K562 (cell line): ENCODE measurements around the gene C16orf89. TPM values are rescaled to one million over a fixed set of nuclear protein-coding genes. Genes with fewer than 3 reads are reported as not detected.
A peak's percentile ranks its signal among the peaks of the same experiment; 100 is the strongest.

Source experiments
- ATAC-seq: fragments of 200-7000 bp; cut with Tn5 transposase; 3 replicates; pipeline ENCODE4 v1.9.1; 2020; ENCODE audit warnings: moderate library complexity
- BruUV-seq: library from RNA; stranded (reverse); fragments of 400-500 nt; replicated peaks from 2 replicates; lab custom pipeline; 2021; lab: Mats Ljungman, UMichigan
- CTCF ChIA-PET: fragments of 300-600 bp; formaldehyde crosslinking; extraction: SDS; loops from one replicate; lab custom pipeline; 2021; ENCODE audit warnings: low intra/inter-chr PET ratio; lab: Yijun Ruan, JAX
- POLR2A ChIA-PET: fragments of 300-600, 350-650 bp; sonication (Branson Sonifier 250); formaldehyde crosslinking; extraction: SDS; loops from one replicate; lab custom pipeline; 2021; ENCODE audit warnings: antibody characterized with exemption, inconsistent platforms; lab: Yijun Ruan, JAX
- DNase-seq, 4 experiments: peaks; one replicate each; pipeline versions ENCODE4 v3.0.0 to v3.0.0-alpha.2; 2011 to 2018; ENCODE audit warnings: low spot score in 3 of 4, mixed read lengths in 3 of 4; ENCODE audit errors: extremely low read depth in 1 of 4
- FAIRE-seq: peaks from 2 replicates; lab custom pipeline; 2011; peaks lifted over from hg19 to GRCh38; lab: Jason Lieb, UNC
- H2AFZ ChIP-seq: 2 replicates; pipeline ENCODE4 v1.6.0; 2011; ENCODE audit warnings: low read depth, low read length, control low read depth, inconsistent platforms
- H3K27ac ChIP-seq: fragments of 200-600 bp; 3 replicates; pipeline ENCODE4 v1.8.0; 2011; ENCODE audit warnings: low read depth, mild to moderate bottlenecking, control low read depth, inconsistent platforms, low read length, moderate library complexity, mixed read lengths; ENCODE audit errors: extremely low read depth
- H3K27me3 ChIP-seq, 2 experiments: fragments of 300-600 bp in 1 of 2; 2 replicates in 1 of 2; 3 replicates in 1 of 2; pipeline versions ENCODE4 v1.6.0 to v1.8.0; 2011; ENCODE audit warnings: inconsistent platforms in 2 of 2, low read length in 2 of 2, mild to moderate bottlenecking in 1 of 2, mixed read lengths in 1 of 2, moderate library complexity in 1 of 2; ENCODE audit not compliant: control insufficient read depth in 2 of 2, insufficient read depth in 2 of 2
- H3K36me3 ChIP-seq: fragments of 300-600 bp; 3 replicates; pipeline ENCODE4 v1.8.0; 2011; ENCODE audit warnings: mild to moderate bottlenecking, low read length, inconsistent platforms; ENCODE audit not compliant: control insufficient read depth, insufficient read depth
- H3K4me1 ChIP-seq, 2 experiments: fragments of 200-600 bp in 1 of 2; replicated peaks in 1 of 2; 2 replicates in 1 of 2; 3 replicates in 1 of 2; pipeline versions ENCODE4 v1.5.1 to v1.8.0; 2011; ENCODE audit warnings: inconsistent platforms in 2 of 2, low read length in 2 of 2, mild to moderate bottlenecking in 1 of 2, mixed read lengths in 1 of 2, moderate library complexity in 1 of 2; ENCODE audit not compliant: control insufficient read depth in 2 of 2, insufficient read depth in 2 of 2
- H3K4me2 ChIP-seq: 2 replicates; pipeline ENCODE4 v1.6.1; 2011; ENCODE audit warnings: low read length, control low read depth, inconsistent platforms, mixed read lengths; ENCODE audit not compliant: insufficient read depth
- H3K4me3 ChIP-seq: fragments of 200-600 bp; sonication (generic), shearing (Covaris generic); 2 replicates; pipeline ENCODE4 v1.5.1; 2016; ENCODE audit warnings: control low read depth, inconsistent platforms
- H3K79me2 ChIP-seq: fragments of 200-600 bp; 3 replicates; pipeline ENCODE4 v1.8.0; 2011; ENCODE audit warnings: low read length, inconsistent platforms; ENCODE audit not compliant: control insufficient read depth, insufficient read depth
- H3K9ac ChIP-seq, 2 experiments: 2 replicates each; pipeline versions ENCODE4 v1.6.0 to v1.6.1; 2011; ENCODE audit warnings: low read depth in 2 of 2, low read length in 2 of 2, control low read depth in 1 of 2, inconsistent platforms in 1 of 2, mild to moderate bottlenecking in 1 of 2, mixed read lengths in 1 of 2; ENCODE audit not compliant: insufficient read depth in 1 of 2
- H3K9me1 ChIP-seq: one replicate; pipeline ENCODE4 v1.6.0; 2011; ENCODE audit warnings: inconsistent platforms, mild to moderate bottlenecking, low read length, moderate library complexity; ENCODE audit not compliant: control insufficient read depth, insufficient read depth
- H3K9me3 ChIP-seq: replicated peaks from 2 replicates; pipeline ENCODE4 v1.5.1; 2011; ENCODE audit warnings: low read depth, low read length, inconsistent platforms; ENCODE audit not compliant: control insufficient read depth, insufficient read depth
- H4K20me1 ChIP-seq: replicated peaks from 2 replicates; pipeline ENCODE4 v1.6.1; 2011; ENCODE audit warnings: low read length, inconsistent platforms, mixed read lengths; ENCODE audit not compliant: control insufficient read depth, insufficient read depth
- CBFA2T2 ChIP-seq: fragments of 450-650 bp; conservative IDR thresholded peaks from 2 replicates; pipeline ENCODE4 v1.6.1; 2017; ENCODE audit warnings: mild to moderate bottlenecking
- CHD4 ChIP-seq: fragments of 200-600 bp; sonication (generic); IDR thresholded peaks from 3 replicates; pipeline ENCODE4 v1.6.1; 2012; ENCODE audit warnings: low read depth, mild to moderate bottlenecking, mixed read lengths, low read length, inconsistent platforms; ENCODE audit not compliant: insufficient read depth, insufficient replicate concordance, poor library complexity, severe bottlenecking
- CTCFL ChIP-seq: IDR thresholded peaks from 2 replicates; pipeline ENCODE4 v1.6.1; 2011; ENCODE audit warnings: borderline replicate concordance, low read depth, mild to moderate bottlenecking, moderate library complexity, low read length; ENCODE audit not compliant: insufficient read depth, poor library complexity, severe bottlenecking
- FOSL1 ChIP-seq: fragments of 200-800 bp; sonication (Bioruptor generic); conservative IDR thresholded peaks from 2 replicates; pipeline ENCODE4 v1.6.1; 2016; ENCODE audit warnings: missing genetic modification characterization, missing compliant biosample characterization
- KDM4B ChIP-seq, 2 experiments: fragments of 450-650 bp in 1 of 2; sonication (generic) in 1 of 2; IDR thresholded peaks; 2 replicates each; pipeline ENCODE4 v1.6.1; 2016 to 2017; ENCODE audit warnings: borderline replicate concordance in 2 of 2, antibody characterized with exemption in 1 of 2, low read depth in 1 of 2, mild to moderate bottlenecking in 1 of 2
- L3MBTL2 ChIP-seq: fragments of 450-650 bp; IDR thresholded peaks from 2 replicates; pipeline ENCODE4 v1.6.1; 2016; ENCODE audit warnings: mild to moderate bottlenecking, moderate library complexity
- MEF2A ChIP-seq: IDR thresholded peaks from 2 replicates; pipeline ENCODE4 v1.6.1; 2011; ENCODE audit warnings: low read depth, mild to moderate bottlenecking, low read length, moderate library complexity; ENCODE audit not compliant: control insufficient read depth
- NFRKB ChIP-seq: fragments of 450-650 bp; IDR thresholded peaks from 2 replicates; pipeline ENCODE4 v1.6.1; 2016; ENCODE audit warnings: low read depth
- RBM22 ChIP-seq: fragments of 200-400 bp; formaldehyde crosslinking; IDR thresholded peaks from 2 replicates; pipeline ENCODE4 v1.6.1; 2018; ENCODE audit warnings: low read length, low read depth; ENCODE audit not compliant: poor library complexity, severe bottlenecking
- SAFB ChIP-seq: fragments of 200-400 bp; formaldehyde crosslinking; IDR thresholded peaks from 2 replicates; pipeline ENCODE4 v1.6.1; 2017; ENCODE audit warnings: low read depth, low read length, borderline replicate concordance
- SP2 ChIP-seq: IDR thresholded peaks from 2 replicates; pipeline ENCODE4 v1.6.1; 2011; ENCODE audit warnings: mild to moderate bottlenecking, low read depth, low read length, moderate library complexity; ENCODE audit not compliant: poor library complexity, severe bottlenecking; ENCODE audit errors: extremely low read depth
- SRSF3 ChIP-seq: fragments of 200-400 bp; formaldehyde crosslinking; IDR thresholded peaks from 2 replicates; pipeline ENCODE4 v1.6.1; 2016; ENCODE audit warnings: mild to moderate bottlenecking, low read length, moderate library complexity; ENCODE audit not compliant: insufficient read depth
- TCF7L2 ChIP-seq: fragments of 150-350 bp; IDR thresholded peaks from 2 replicates; pipeline ENCODE4 v1.6.1; 2016; ENCODE audit warnings: low read depth, mild to moderate bottlenecking, low read length, moderate library complexity
- WGBS: fragments of 100-300 bp; shearing (Covaris generic); methylation state at CpG from one replicate; pipeline ENCODE4 v1.1.6; 2016; ENCODE audit warnings: low coverage, mixed read lengths; ENCODE audit not compliant: insufficient coverage; ENCODE audit errors: missing lambda C conversion rate; 5-methylcytosine and 5-hydroxymethylcytosine counted together
- in situ Hi-C: fragments of 300-500 bp; cut with MboI; formaldehyde crosslinking; loops from 4 replicates; pipeline ENCODE4 v1.15.0; 2018; ENCODE audit warnings: inconsistent platforms, mixed read lengths
- intact Hi-C: fragments of 100-400 bp; cut with micrococcal nuclease; formaldehyde crosslinking; loops from 2 replicates; pipeline ENCODE4 v1.14.2; 2022
- polyA plus RNA-seq, 8 experiments: library from polyadenylated mRNA; depleted of rRNA in 4 of 8; stranded (reverse) in 5 of 8; unstranded in 3 of 8; fragments of >200 nt; fragmentation: Nextera tagmentation in 2 of 8; fragmentation: Illumina TruSeq in 1 of 8; extraction: Ambion mirVana in 2 of 8; extraction: Trizol in 1 of 8; gene quantifications; 2 replicates each; pipeline versions ENCODE4 v1.2.1 to v1.2.3, GENCODE V29; 2011 to 2014; ENCODE audit warnings: inconsistent platforms in 1 of 8, missing spikeins in 1 of 8
- total RNA-seq, 7 experiments: library from RNA; depleted of rRNA in 6 of 7; stranded (reverse); fragments of >200 nt in 6 of 7; fragmentation: Illumina TruSeq in 2 of 7; extraction: Trizol in 2 of 7; gene quantifications; 2 replicates each; pipeline versions ENCODE4 v1.2.1 to v1.2.3, GENCODE V29; 2011 to 2021; ENCODE audit warnings: low replicate concordance in 1 of 7
- TF ChIP-seq, protein P1 (sequence below): fragments of 450-650 bp; formaldehyde crosslinking; IDR thresholded peaks from 2 replicates; pipeline ENCODE4 v1.4.0; 2020; ENCODE audit warnings: mild to moderate bottlenecking, mixed read lengths

C16orf89 gene
- total and polyA plus RNA-seq, 9 of the 15 experiments (the other 6 are each of a cell fraction or from before 2014, with no cell fraction given), result not detected

DNA sequence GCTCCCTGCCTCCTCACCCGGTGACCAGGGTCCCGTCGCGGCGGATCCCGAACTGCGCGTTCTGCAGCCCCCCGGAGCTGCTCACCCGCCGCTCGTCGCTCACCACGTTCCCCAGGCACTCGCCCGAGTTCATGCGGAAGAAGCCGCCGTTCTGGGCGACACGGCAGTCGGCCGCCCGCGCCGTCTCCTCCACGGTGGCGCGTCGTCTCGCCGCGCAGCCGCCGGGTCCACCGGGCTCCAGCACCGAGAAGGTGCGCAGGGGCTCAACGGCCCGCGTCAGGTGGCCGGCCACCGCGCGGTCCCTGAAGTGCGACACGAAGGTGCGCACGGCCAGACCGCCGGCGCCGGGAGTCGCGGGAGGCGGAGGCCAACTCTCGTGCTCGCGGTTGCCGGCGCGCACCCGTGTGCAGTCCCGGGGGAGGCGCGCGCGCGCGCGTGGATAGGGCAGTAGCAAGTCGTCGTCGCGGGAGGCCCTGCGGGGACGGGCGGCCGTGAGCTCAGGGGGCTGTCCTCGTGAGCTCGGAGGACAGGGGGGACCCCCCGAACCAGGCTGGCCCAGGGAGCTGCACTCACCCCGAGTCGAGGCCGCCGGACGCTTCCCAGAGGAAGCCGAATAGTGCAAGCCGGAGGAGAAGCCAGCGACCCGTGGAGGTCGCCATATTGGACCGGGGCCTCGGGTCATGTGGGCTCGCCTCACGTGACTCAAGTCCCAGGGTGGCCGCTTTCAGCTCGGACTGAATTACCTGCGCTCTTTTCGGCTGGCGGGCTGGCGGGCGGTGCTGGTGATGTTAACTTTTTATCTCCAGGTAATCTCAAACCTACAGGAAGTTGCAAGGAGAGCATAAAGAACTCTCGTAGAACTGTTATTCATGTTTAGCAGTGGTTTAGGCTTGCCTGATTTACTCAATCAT lies 32.2 kb downstream of the C16orf89 start, which contains the start of gene NAGPA:
NAGPA (minus strand) TSS at position 680 of the 911 bp plus-strand sequence; CDS start at position 659, 21 bp downstream.
- in situ Hi-C loops, result no loop called here
- Histone ChIP-seq H3K79me2 (no peaks in the 10 kb centered on the region), H3K27me3 (peaks cover 0 to 3% of the 10 kb centered on the region in 2 experiments; a peak in 1 of 5 replicates), H2AFZ (peak within 1 kb of the TSS; percentile 98), H3K27ac (peak within 1 kb of the TSS; percentile 61), H3K4me2 (peak within 1 kb of the TSS; percentile 88), H3K9me3 (no peaks in the 10 kb centered on the region), H4K20me1 (no peaks in the 10 kb centered on the region), H3K9me1 (no peaks in the 10 kb centered on the region), H3K36me3 (no peaks in the 10 kb centered on the region), H3K4me1 (peaks cover 21 to 23% of the 10 kb centered on the region in 2 experiments; a peak in 4 of 5 replicates), H3K9ac (peak within 1 kb of the TSS; percentile 65 to 92), H3K4me3 (peak within 1 kb of the TSS; percentile 97)
- ChIA-PET CTCF (no interaction called here), POLR2A (interaction anchor here (0.7 to 2.0 kb wide), 7 partner anchors 7 to 136 kb away, joined by 3 to 10 read pairs (median 4); no protein-coding TSS in a partner anchor)
- DNase-seq (peak; percentile 91 to 92 (median 92)), FAIRE-seq (peak; percentile 90), ATAC-seq (peak; percentile 94)
- intact Hi-C loops, result no loop called here
- WGBS, result under 1% methylated on average over 94 of the region's 104 CpGs
- BruUV-seq, result no TSS peak
- TF ChIP-seq RBM22 (no peak), CTCFL (peak; percentile 62), L3MBTL2 (peak; percentile 60; the same call in 1 of the 2 replicates), TCF7L2 (no peak), SAFB (peak; percentile 94), NFRKB (peak; percentile 62), KDM4B (IDR thresholded peaks at IDR 0.05; ENCODE audit: borderline replicate concordance in 2 of 2, low read depth in 1 of 2) (peak in 1 of 2 experiments; percentile 83; a peak in 1 of 4 replicates), FOSL1 (tag) (no peak), CBFA2T2 (peak; percentile 95), MEF2A (no peak), SP2 (peak; percentile 31), SRSF3 (no peak), CHD4 (no peak)
- TF ChIP-seq, protein P1, sequence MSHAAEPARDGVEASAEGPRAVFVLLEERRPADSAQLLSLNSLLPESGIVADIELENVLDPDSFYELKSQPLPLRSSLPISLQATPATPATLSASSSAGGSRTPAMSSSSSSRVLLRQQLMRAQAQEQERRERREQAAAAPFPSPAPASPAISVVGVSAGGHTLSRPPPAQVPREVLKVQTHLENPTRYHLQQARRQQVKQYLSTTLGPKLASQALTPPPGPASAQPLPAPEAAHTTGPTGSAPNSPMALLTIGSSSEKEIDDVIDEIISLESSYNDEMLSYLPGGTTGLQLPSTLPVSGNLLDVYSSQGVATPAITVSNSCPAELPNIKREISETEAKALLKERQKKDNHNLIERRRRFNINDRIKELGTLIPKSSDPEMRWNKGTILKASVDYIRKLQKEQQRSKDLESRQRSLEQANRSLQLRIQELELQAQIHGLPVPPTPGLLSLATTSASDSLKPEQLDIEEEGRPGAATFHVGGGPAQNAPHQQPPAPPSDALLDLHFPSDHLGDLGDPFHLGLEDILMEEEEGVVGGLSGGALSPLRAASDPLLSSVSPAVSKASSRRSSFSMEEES (CRISPR knock-in tag), result peak; percentile 97
